Thyroid gland (tissue), 4 donors: ENCODE measurements around the gene FRMPD1. TPM values are rescaled to one million over a fixed set of nuclear protein-coding genes. Genes with fewer than 3 reads are reported as not detected.

Experiments
- DNase-seq, 2 donors: peaks; one replicate each; pipeline ENCODE4 v3.0.0-alpha.2; 2019
- H3K27ac ChIP-seq, 3 donors: fragments of 200-600 bp; sonication (generic); 1 replicate in 2 of 3; 2 replicates in 1 of 3; pipeline ENCODE4 v1.5.1; 2016 to 2019; ENCODE audit warnings: mild to moderate bottlenecking in 1 of 3, moderate library complexity in 1 of 3
- H3K27me3 ChIP-seq: fragments of 200-600 bp; sonication (generic); one replicate; pipeline ENCODE4 v1.5.1; 2019
- H3K36me3 ChIP-seq, 2 donors: fragments of 200-600 bp; sonication (generic); one replicate each; pipeline ENCODE4 v1.5.1; 2016 to 2019
- H3K4me1 ChIP-seq, 2 donors: fragments of 200-600 bp; sonication (generic); one replicate each; pipeline ENCODE4 v1.5.1; 2017 to 2019
- H3K4me3 ChIP-seq, 3 donors: fragments of 200-600 bp; sonication (generic); replicated peaks in 1 of 3; 1 replicate in 2 of 3; 2 replicates in 1 of 3; pipeline ENCODE4 v1.5.1; 2016; ENCODE audit warnings: mild to moderate bottlenecking in 1 of 3
- H3K9me3 ChIP-seq: fragments of 200-600 bp; sonication (generic); one replicate; pipeline ENCODE4 v1.5.1; 2017
- POLR2A ChIP-seq, 2 donors: fragments of 450-650 bp; IDR thresholded peaks; one replicate each; pipeline ENCODE4 v1.6.1; 2017; ENCODE audit warnings: antibody characterized with exemption in 2 of 2, mild to moderate bottlenecking in 2 of 2, moderate library complexity in 1 of 2
- WGBS, 2 donors: methylation state at CpG; one replicate each; pipeline ENCODE4 v1.1.5; 2017; 5-methylcytosine and 5-hydroxymethylcytosine counted together
- intact Hi-C: fragments of 100-400 bp; cut with DNase I; formaldehyde crosslinking; loops from one replicate; pipeline ENCODE4 v1.15.1; 2023
- total RNA-seq, 4 donors: library from RNA; depleted of rRNA; stranded (reverse); fragments of >200 nt; gene quantifications; one replicate each; pipeline ENCODE4 v1.2.3, GENCODE V29; 2016
- TF ChIP-seq, protein P1 (sequence below), 6 experiments: fragments of 200-600 bp in 3 of 6; fragments of 450-650 bp in 3 of 6; sonication (generic) in 3 of 6; IDR thresholded peaks; one replicate each; pipeline ENCODE4 v1.5.1; 2016 to 2019; ENCODE audit warnings: antibody characterized with exemption in 6 of 6, mild to moderate bottlenecking in 2 of 6, inconsistent platforms in 1 of 6, moderate library complexity in 1 of 6

Gene FRMPD1
- total RNA-seq, 4 donors from 2014 or later, result 0.13 to 0.49 (median 0.22) TPM; not detected in 1

DNA sequence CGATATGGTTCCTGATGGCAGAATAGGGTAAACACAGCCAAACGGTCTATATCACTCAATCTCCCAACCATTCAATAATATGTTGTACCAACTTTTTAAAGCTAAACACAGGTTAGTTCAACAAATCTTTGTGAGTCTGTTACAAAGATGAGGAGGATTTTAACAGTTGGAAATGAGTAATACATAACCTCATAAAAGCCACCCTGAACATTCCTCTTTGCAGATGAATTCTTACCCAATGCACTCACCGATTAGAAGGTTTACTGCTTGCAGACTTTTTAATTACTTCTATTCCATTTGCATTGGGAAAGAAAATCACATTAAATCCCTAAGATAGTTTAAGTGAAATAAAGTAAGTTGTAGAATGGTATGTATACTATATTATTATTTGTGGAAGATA is 79.5 kb downstream of the FRMPD1 start:
- Histone ChIP-seq H3K27ac (no peak overlapping the region), H3K4me3 (no peak overlapping the region), H3K4me1 (peaks cover 0 to 5% of the 10 kb centered on the region in 2 donors), H3K27me3 (no peaks in the 10 kb centered on the region), H3K9me3 (no peaks in the 10 kb centered on the region), H3K36me3 (no peaks in the 10 kb centered on the region)
- intact Hi-C loops, result no loop called here
- no peak for DNase-seq
- 86% methylated on average over 3 of the region's 3 CpGs for WGBS, 2 donors
- TF ChIP-seq POLR2A (IDR thresholded peaks at IDR 0.05), result no peak
- TF ChIP-seq, protein P1, sequence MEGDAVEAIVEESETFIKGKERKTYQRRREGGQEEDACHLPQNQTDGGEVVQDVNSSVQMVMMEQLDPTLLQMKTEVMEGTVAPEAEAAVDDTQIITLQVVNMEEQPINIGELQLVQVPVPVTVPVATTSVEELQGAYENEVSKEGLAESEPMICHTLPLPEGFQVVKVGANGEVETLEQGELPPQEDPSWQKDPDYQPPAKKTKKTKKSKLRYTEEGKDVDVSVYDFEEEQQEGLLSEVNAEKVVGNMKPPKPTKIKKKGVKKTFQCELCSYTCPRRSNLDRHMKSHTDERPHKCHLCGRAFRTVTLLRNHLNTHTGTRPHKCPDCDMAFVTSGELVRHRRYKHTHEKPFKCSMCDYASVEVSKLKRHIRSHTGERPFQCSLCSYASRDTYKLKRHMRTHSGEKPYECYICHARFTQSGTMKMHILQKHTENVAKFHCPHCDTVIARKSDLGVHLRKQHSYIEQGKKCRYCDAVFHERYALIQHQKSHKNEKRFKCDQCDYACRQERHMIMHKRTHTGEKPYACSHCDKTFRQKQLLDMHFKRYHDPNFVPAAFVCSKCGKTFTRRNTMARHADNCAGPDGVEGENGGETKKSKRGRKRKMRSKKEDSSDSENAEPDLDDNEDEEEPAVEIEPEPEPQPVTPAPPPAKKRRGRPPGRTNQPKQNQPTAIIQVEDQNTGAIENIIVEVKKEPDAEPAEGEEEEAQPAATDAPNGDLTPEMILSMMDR (IDR thresholded peaks at IDR 0.05), result no peak

DNA sequence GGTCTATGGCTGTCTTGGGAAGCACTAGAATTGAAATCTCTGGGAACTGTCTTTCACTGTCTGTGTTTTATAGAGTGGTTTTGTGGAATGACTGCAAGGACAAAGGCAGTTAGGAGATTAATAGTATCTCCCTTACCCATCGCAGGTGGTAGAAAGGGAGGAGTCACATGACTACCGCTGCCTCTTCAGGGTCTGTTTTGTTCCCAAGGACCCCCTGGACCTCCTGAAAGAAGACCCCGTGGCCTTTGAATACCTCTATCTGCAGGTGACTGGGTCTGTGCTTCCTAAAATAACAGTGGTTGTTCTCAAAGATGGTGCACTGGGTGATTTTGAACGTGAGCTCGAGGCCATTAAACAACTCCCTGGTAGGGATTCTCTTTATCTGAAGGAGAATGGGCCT is 80.1 kb downstream of the FRMPD1 start:
- no peak for DNase-seq
- Histone ChIP-seq H3K9me3 (no peaks in the 10 kb centered on the region), H3K4me1 (peaks cover 0 to 5% of the 10 kb centered on the region in 2 donors), H3K4me3 (no peak overlapping the region), H3K27me3 (no peaks in the 10 kb centered on the region), H3K27ac (no peak overlapping the region), H3K36me3 (no peaks in the 10 kb centered on the region)
- TF ChIP-seq, protein P1 (IDR thresholded peaks at IDR 0.05), result no peak
- no peak for TF ChIP-seq POLR2A (IDR thresholded peaks at IDR 0.05)
- intact Hi-C loops, result no loop called here
- WGBS, 2 donors, result 51 to 58% methylated on average over 5 of the region's 5 CpGs

DNA sequence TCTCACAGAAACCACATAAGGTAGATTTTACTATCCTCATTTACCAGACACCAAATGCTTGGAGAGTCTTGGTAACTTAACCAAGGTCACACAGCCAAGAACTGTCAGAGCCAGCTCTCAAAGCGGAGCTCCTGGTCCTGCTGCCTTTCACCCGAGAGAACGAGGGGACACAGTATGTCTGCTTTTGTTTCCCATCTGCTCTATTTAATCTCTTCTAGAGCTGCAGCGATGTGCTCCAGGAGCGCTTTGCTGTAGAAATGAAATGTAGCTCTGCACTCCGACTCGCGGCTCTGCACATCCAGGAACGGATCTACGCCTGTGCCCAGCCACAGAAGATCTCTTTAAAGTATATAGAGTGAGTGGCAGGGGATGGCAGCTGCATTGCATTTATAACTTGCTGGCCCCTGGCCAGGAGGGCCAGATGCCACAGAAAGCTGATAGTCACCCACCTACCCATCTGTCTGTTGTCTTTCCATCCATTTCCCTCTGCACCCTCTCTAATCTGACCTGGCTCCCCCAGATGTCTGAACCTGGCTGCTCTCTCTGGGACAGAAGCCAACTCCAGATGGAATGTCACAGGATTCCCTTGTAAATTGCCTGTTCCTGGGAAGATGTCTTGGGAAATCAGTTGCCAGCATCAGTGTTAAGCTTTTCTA is 81.5 kb downstream of the FRMPD1 start:
- Histone ChIP-seq H3K4me1 (peaks cover 0 to 3% of the 10 kb centered on the region in 2 donors), H3K27me3 (no peaks in the 10 kb centered on the region)
- intact Hi-C loops, result no loop called here

DNA sequence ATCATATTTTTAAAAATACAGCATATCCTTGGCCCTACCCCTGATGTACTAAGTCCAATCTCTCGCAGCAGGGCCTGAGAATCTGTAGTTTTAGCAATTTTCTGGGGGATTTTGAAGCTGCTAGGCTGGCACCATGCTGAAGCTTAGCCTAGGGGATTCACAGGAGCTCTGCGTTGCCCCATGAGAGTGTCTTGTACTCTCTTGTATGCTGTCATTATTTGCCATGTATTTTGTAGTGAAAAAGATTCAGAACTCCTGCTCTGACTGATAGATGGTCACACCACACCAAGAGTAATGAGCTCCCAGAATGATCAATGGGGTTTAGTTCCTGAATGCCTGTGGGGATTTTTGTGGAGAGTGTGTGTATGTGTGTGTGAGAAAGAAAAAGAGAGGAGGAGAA is 82.2 kb downstream of the FRMPD1 start:
- Histone ChIP-seq H3K4me3 (no peak overlapping the region), H3K27me3 (no peaks in the 10 kb centered on the region), H3K36me3 (no peaks in the 10 kb centered on the region), H3K4me1 (no peaks in the 10 kb centered on the region), H3K27ac (no peak overlapping the region), H3K9me3 (no peaks in the 10 kb centered on the region)
- 77 to 89% methylated on average over 1 to 2 of the region's 2 CpGs for WGBS, 2 donors
- TF ChIP-seq POLR2A (IDR thresholded peaks at IDR 0.05), result no peak
- intact Hi-C loops, result no loop called here
- no peak for DNase-seq

More for the DNA sequence above, 81.5 kb downstream of the FRMPD1 start:
- TF ChIP-seq, protein P1 (IDR thresholded peaks at IDR 0.05), result no peak
- TF ChIP-seq POLR2A (IDR thresholded peaks at IDR 0.05), result no peak
- DNase-seq, result no peak
- no peaks in the 10 kb centered on the region for H3K9me3 ChIP-seq
- no peak overlapping the region for H3K27ac ChIP-seq
- WGBS, 2 donors, result 79 to 90% methylated on average over 10 of the region's 10 CpGs
- H3K4me3 ChIP-seq, result no peak overlapping the region
- H3K36me3 ChIP-seq, result no peaks in the 10 kb centered on the region

DNA sequence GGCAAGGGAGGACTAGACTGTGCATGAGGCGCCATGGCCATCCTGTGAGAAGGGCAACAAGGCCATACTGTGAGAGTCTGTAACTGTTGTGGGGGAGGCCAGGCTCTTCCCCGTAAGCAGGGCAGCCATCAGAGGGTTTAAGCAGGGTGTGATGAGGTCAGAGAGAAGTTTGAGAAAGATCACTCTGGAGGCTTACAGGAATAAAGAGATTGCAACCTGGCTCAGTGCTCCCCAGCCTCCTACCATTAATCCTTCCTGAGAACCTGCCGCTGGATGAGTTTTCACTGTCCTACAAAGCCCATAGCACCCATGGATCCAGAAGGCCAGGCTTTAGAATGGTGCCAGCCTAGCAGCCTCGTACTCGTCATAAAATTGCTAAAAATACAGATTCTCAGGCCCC is 88.5 kb downstream of the FRMPD1 start:
- Histone ChIP-seq H3K36me3 (no peaks in the 10 kb centered on the region), H3K9me3 (no peaks in the 10 kb centered on the region), H3K4me1 (no peaks in the 10 kb centered on the region), H3K27me3 (no peaks in the 10 kb centered on the region), H3K4me3 (no peak overlapping the region), H3K27ac (no peak overlapping the region)
- DNase-seq, result no peak
- intact Hi-C loops, result no loop called here
- TF ChIP-seq, protein P1 (IDR thresholded peaks at IDR 0.05), result no peak
- no peak for TF ChIP-seq POLR2A (IDR thresholded peaks at IDR 0.05)
- WGBS, 2 donors, result 88 to 93% methylated on average over 5 of the region's 5 CpGs
